SKM-1 treated with dmso at 0.1 percent for 144 hours (cell line): ENCODE measurements around the gene PIAS1.
"Not testable (repeated sequence)": the region's sequence is repeated elsewhere in the genome, so short reads cannot be mapped to it uniquely, and the experiment has no call there.

ENCODE experiments used
- DNase-seq: peaks from one replicate; lab custom pipeline; 2025; ENCODE audit not compliant: unreplicated experiment; lab: John Stamatoyannopoulos, UW

The PIAS1 gene

GRCh38 chr15:68053701-68054627 lies at the start of gene PIAS1:
Gene PIAS1, plus strand, starts transcription at chr15:68054315. Its CDS starts 12 bp downstream, at chr15:68054327.
- DNase-seq = peak; percentile 93

- not testable (repeated sequence) for DNase-seq
These were observed 46.5 kb upstream of the PIAS1 start for GRCh38 chr15:68007642-68008041.

GRCh38 chr15:68010361-68011153 lies 43.6 kb upstream of the PIAS1 start:
- DNase-seq = no peak

- no peak for DNase-seq
These were observed 41.2 kb upstream of the PIAS1 start for GRCh38 chr15:68012911-68013310.

- no peak for DNase-seq
These were observed 39.9 kb upstream of the PIAS1 start for GRCh38 chr15:68014219-68014618.

- no peak for DNase-seq
These were observed 38.9 kb upstream of the PIAS1 start for GRCh38 chr15:68015244-68015643.

- DNase-seq = no peak
These were observed 36.9 kb upstream of the PIAS1 start for GRCh38 chr15:68017201-68017600.

- DNase-seq = no peak
These were observed 35.2 kb upstream of the PIAS1 start for GRCh38 chr15:68018797-68019444.

GRCh38 chr15:68019814-68020525 lies 34.1 kb upstream of the PIAS1 start:
- no peak for DNase-seq

GRCh38 chr15:68020685-68021084 lies 33.4 kb upstream of the PIAS1 start:
- no peak for DNase-seq

GRCh38 chr15:68022061-68022460 lies 32.1 kb upstream of the PIAS1 start:
- DNase-seq = no peak

- DNase-seq = no peak
These were observed 30.6 kb upstream of the PIAS1 start for GRCh38 chr15:68023307-68024101.

- no peak for DNase-seq
These were observed 28.2 kb upstream of the PIAS1 start for GRCh38 chr15:68025835-68026424.

GRCh38 chr15:68027388-68027787 lies 26.7 kb upstream of the PIAS1 start:
- no peak for DNase-seq

GRCh38 chr15:68028137-68028887 lies 25.8 kb upstream of the PIAS1 start:
- no peak for DNase-seq

GRCh38 chr15:68028888-68029207 lies 25.3 kb upstream of the PIAS1 start:
- DNase-seq = peak; percentile 80

GRCh38 chr15:68029959-68030358 lies 24.2 kb upstream of the PIAS1 start:
- no peak for DNase-seq

- peak; percentile 39 for DNase-seq
These were observed 22.7 kb upstream of the PIAS1 start for GRCh38 chr15:68031404-68031803.

GRCh38 chr15:68032672-68033071 lies 21.4 kb upstream of the PIAS1 start:
- DNase-seq = no peak
